ENCODE measurements around the gene EIF4B. TPM values are rescaled to one million over a fixed set of nuclear protein-coding genes. Genes with fewer than 3 reads are reported as not detected.
A peak's percentile ranks its signal among the peaks of the same experiment; 100 is the strongest.

Gene EIF4B
- total RNA-seq, 1 experiment from 2014 or later: 713 TPM

GRCh38 chr12:53078425-53079225, 72.4 kb downstream of the EIF4B start:
- Mint-ChIP-seq H3K27me3 (ENCODE audit: low read depth) (peaks cover 37% of the 10 kb centered on the region), H3K36me3 (ENCODE audit: insufficient read depth in 1 of 3, low read depth in 3 of 3) (peaks cover 10 to 31% (median 23%) of the 10 kb centered on the region in 3 experiments; a peak in 6 of 7 replicates), H3K27ac (peak overlapping the region; percentile 10 to 35 (median 25); a peak in 2 of 7 replicates), H3K9me3 (no peaks in the 10 kb centered on the region), H3K4me3 (peak overlapping the region; percentile 78 to 88), H3K4me1 (peaks cover 9 to 13% of the 10 kb centered on the region in 2 experiments)
- Histone ChIP-seq H3K14ac (ENCODE audit: insufficient read depth, low read length) (no peak overlapping the region), H3K9me3 (ENCODE audit: control insufficient read depth, low read depth, low read length) (no peaks in the 10 kb centered on the region), H3K9ac (ENCODE audit: extremely low read depth, insufficient read length, low read length) (no peak overlapping the region), H3K18ac (ENCODE audit: insufficient read length, low read depth, low read length) (peak overlapping the region; percentile 28), H3K23me2 (ENCODE audit: insufficient read length, low read depth, low read length, poor library complexity, severe bottlenecking) (no peaks in the 10 kb centered on the region), H2AFZ (ENCODE audit: low read length) (no peak overlapping the region), H3K27me3 (ENCODE audit: insufficient read depth, low read length) (no peaks in the 10 kb centered on the region), H3K56ac (ENCODE audit: insufficient read length, low read depth, low read length) (no peak overlapping the region), H2BK5ac (ENCODE audit: insufficient read length, low read length) (no peak overlapping the region), H2AK5ac (ENCODE audit: insufficient read length, low read length) (no peak overlapping the region), H3T11ph (ENCODE audit: low read length) (no peak overlapping the region), H2BK12ac (ENCODE audit: insufficient read length, low read depth, low read length) (no peak overlapping the region), H3K4me2 (ENCODE audit: insufficient read depth, insufficient read length, low read length) (peak overlapping the region; percentile 46), H3K4ac (ENCODE audit: low read depth, low read length) (no peak overlapping the region), H2BK20ac (ENCODE audit: low read depth, low read length, poor library complexity, severe bottlenecking) (no peak overlapping the region), H4K91ac (ENCODE audit: insufficient read length, low read depth, low read length) (no peak overlapping the region), H2BK120ac (ENCODE audit: low read depth, low read length, poor library complexity, severe bottlenecking) (no peak overlapping the region), H3K23ac (ENCODE audit: insufficient read length, low read depth, low read length) (no peak overlapping the region), H4K8ac (replicated peaks; ENCODE audit: insufficient read length, low read depth, low read length) (no peak overlapping the region), H3K4me1 (ENCODE audit: insufficient read depth, low read length) (peaks cover 2% of the 10 kb centered on the region; the same call in 1 of the 2 replicates), H4K20me1 (ENCODE audit: control insufficient read depth, insufficient read depth, insufficient read length) (no peaks in the 10 kb centered on the region), H3K79me1 (ENCODE audit: insufficient read depth, low read depth, low read length, poor library complexity, severe bottlenecking) (no peaks in the 10 kb centered on the region), H2BK15ac (ENCODE audit: low read depth, low read length) (no peak overlapping the region), H3K27ac (ENCODE audit: insufficient read length, low read depth, low read length) (no peak overlapping the region), H4K5ac (ENCODE audit: insufficient read length, low read depth, low read length) (no peak overlapping the region), H3K79me2 (ENCODE audit: insufficient read depth, low read length) (no peaks in the 10 kb centered on the region)
- DNase-seq: no peak
- TF ChIP-seq, protein P1, sequence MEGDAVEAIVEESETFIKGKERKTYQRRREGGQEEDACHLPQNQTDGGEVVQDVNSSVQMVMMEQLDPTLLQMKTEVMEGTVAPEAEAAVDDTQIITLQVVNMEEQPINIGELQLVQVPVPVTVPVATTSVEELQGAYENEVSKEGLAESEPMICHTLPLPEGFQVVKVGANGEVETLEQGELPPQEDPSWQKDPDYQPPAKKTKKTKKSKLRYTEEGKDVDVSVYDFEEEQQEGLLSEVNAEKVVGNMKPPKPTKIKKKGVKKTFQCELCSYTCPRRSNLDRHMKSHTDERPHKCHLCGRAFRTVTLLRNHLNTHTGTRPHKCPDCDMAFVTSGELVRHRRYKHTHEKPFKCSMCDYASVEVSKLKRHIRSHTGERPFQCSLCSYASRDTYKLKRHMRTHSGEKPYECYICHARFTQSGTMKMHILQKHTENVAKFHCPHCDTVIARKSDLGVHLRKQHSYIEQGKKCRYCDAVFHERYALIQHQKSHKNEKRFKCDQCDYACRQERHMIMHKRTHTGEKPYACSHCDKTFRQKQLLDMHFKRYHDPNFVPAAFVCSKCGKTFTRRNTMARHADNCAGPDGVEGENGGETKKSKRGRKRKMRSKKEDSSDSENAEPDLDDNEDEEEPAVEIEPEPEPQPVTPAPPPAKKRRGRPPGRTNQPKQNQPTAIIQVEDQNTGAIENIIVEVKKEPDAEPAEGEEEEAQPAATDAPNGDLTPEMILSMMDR (conservative IDR thresholded peaks at IDR 0.05): peak; percentile 19; the same call in 1 of the 3 replicates
- WGBS (ENCODE audit: extremely low coverage, insufficient read length, low lambda C conversion rate): no CpG with 5 or more reads among the region's 25 CpGs
